Measurements from ENCODE around the gene APOA5. TPM values are rescaled to one million over a fixed set of nuclear protein-coding genes. Genes with fewer than 3 reads are reported as not detected.

The APOA5 gene
- total and polyA plus RNA-seq, 2 of the 13 experiments (the other 11 are each of a cell fraction or from before 2014, with no cell fraction given): 44.0 to 49.1 TPM

DNA sequence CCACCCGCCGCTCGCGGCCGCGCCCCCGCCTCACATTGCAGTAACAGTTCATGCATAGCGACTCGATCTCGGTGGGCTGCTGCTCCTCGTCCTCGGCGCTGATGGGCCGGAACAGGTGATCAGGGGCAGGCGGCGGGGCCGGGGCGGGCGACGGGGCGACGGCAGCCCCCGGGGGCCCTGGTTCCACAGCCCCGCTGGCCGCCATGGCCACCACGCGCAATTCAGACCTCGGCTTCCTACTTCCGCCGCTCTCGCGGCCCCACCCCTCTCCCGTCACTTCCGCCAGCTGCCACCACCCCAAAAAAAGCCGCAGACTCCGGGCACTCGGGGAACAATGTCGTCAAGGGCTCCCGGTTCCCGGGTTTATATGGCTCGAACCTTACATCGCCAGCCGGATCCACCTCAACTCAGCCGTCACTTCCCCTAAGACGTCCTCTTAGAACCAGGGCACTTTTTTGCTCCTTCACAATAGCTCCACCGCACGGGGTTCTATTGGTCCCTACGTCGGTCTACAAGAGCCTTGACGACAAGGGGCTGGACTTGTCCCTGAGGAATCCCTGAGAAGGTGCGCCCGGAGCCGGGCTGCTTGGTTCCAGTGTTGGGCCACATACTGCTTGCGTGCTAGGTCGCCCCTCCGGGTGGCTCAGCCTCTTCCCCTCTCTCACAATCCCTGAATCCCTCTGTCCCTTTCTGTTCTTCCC, 3.7 kb downstream of the APOA5 start, which contains the start of gene ZPR1 (continued):
- TF ChIP-seq, protein P1, sequence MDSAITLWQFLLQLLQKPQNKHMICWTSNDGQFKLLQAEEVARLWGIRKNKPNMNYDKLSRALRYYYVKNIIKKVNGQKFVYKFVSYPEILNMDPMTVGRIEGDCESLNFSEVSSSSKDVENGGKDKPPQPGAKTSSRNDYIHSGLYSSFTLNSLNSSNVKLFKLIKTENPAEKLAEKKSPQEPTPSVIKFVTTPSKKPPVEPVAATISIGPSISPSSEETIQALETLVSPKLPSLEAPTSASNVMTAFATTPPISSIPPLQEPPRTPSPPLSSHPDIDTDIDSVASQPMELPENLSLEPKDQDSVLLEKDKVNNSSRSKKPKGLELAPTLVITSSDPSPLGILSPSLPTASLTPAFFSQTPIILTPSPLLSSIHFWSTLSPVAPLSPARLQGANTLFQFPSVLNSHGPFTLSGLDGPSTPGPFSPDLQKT (CRISPR knock-in tag; IDR thresholded peaks at IDR 0.05; ENCODE audit: borderline replicate concordance): no peak
- TF ChIP-seq, protein P2, sequence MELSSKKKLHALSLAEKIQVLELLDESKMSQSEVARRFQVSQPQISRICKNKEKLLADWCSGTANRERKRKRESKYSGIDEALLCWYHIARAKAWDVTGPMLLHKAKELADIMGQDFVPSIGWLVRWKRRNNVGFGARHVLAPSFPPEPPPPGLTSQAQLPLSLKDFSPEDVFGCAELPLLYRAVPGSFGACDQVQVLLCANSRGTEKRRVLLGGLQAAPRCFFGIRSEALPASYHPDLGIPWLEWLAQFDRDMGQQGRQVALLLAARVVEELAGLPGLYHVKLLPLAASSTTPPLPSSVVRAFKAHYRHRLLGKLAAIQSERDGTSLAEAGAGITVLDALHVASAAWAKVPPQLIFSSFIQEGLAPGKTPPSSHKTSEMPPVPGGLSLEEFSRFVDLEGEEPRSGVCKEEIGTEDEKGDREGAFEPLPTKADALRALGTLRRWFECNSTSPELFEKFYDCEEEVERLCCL (CRISPR knock-in tag; IDR thresholded peaks at IDR 0.05; ENCODE audit: borderline replicate concordance): no peak
- no peak for TF ChIP-seq ZNF441 (CRISPR knock-in tag; IDR thresholded peaks at IDR 0.05; ENCODE audit: borderline replicate concordance)
- TF ChIP-seq POGZ (CRISPR knock-in tag; IDR thresholded peaks at IDR 0.05): peak; percentile 34; the same call in 1 of the 2 replicates
- TF ChIP-seq ZSCAN29 (CRISPR knock-in tag; conservative IDR thresholded peaks at IDR 0.05): no peak
- no peak for TF ChIP-seq ZNF558 (CRISPR knock-in tag; IDR thresholded peaks at IDR 0.05; ENCODE audit: borderline replicate concordance)
- TF ChIP-seq, protein P3, sequence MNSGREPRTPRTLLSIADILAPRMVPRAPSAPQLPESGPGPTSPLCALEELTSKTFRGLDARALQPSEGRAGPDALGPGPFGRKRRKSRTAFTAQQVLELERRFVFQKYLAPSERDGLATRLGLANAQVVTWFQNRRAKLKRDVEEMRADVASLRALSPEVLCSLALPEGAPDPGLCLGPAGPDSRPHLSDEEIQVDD (CRISPR knock-in tag; IDR thresholded peaks at IDR 0.05; ENCODE audit: borderline replicate concordance): no peak
- no peak for TF ChIP-seq HMG20B (CRISPR knock-in tag; conservative IDR thresholded peaks at IDR 0.05)
- TF ChIP-seq ELF1 (CRISPR knock-in tag; IDR thresholded peaks at IDR 0.05): peak; percentile 87
- TF ChIP-seq RNF2 (conservative IDR thresholded peaks at IDR 0.05; ENCODE audit: low read depth): no peak
- no peak for TF ChIP-seq ZNF782 (CRISPR knock-in tag; IDR thresholded peaks at IDR 0.05; ENCODE audit: borderline replicate concordance)
- TF ChIP-seq ZNF264 (CRISPR knock-in tag; IDR thresholded peaks at IDR 0.05): no peak
- no peak for TF ChIP-seq ZNF550 (CRISPR knock-in tag; IDR thresholded peaks at IDR 0.05; ENCODE audit: borderline replicate concordance)
- TF ChIP-seq YEATS4 (CRISPR knock-in tag; IDR thresholded peaks at IDR 0.05; ENCODE audit: borderline replicate concordance): no peak
- no peak for TF ChIP-seq GTF2F1 (IDR thresholded peaks at IDR 0.05; ENCODE audit: low read length)
- no peak for TF ChIP-seq ZNF746 (CRISPR knock-in tag; IDR thresholded peaks at IDR 0.05)
- TF ChIP-seq, protein P4, sequence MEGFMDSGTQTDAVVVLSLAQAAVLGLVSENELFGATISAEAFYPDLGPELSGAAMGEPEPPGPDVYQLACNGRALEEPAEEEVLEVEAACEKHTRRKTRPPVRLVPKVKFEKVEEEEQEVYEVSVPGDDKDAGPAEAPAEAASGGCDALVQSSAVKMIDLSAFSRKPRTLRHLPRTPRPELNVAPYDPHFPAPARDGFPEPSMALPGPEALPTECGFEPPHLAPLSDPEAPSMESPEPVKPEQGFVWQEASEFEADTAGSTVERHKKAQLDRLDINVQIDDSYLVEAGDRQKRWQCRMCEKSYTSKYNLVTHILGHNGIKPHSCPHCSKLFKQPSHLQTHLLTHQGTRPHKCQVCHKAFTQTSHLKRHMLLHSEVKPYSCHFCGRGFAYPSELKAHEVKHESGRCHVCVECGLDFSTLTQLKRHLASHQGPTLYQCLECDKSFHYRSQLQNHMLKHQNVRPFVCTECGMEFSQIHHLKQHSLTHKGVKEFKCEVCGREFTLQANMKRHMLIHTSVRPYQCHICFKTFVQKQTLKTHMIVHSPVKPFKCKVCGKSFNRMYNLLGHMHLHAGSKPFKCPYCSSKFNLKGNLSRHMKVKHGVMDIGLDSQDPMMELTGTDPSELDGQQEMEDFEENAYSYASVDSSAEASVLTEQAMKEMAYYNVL (CRISPR knock-in tag; IDR thresholded peaks at IDR 0.05; ENCODE audit: borderline replicate concordance): no peak
- TF ChIP-seq EP300 (IDR thresholded peaks at IDR 0.05; ENCODE audit: low read depth in 2 of 2, low read length in 2 of 2): no peak
- no peak; the same call in 1 of the 2 replicates for TF ChIP-seq EP300 (CRISPR knock-in tag; IDR thresholded peaks at IDR 0.05; ENCODE audit: borderline replicate concordance)
- TF ChIP-seq GATAD2A (CRISPR knock-in tag; IDR thresholded peaks at IDR 0.05): no peak
- TF ChIP-seq, protein P5, sequence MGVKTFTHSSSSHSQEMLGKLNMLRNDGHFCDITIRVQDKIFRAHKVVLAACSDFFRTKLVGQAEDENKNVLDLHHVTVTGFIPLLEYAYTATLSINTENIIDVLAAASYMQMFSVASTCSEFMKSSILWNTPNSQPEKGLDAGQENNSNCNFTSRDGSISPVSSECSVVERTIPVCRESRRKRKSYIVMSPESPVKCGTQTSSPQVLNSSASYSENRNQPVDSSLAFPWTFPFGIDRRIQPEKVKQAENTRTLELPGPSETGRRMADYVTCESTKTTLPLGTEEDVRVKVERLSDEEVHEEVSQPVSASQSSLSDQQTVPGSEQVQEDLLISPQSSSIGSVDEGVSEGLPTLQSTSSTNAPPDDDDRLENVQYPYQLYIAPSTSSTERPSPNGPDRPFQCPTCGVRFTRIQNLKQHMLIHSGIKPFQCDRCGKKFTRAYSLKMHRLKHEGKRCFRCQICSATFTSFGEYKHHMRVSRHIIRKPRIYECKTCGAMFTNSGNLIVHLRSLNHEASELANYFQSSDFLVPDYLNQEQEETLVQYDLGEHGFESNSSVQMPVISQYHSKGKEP (CRISPR knock-in tag; IDR thresholded peaks at IDR 0.05): 0 out of 2 replicates have a peak, but pooled peaks have one; percentile 45
- TF ChIP-seq NFRKB (IDR thresholded peaks at IDR 0.05): no peak
- no peak for TF ChIP-seq FIP1L1 (IDR thresholded peaks at IDR 0.05; ENCODE audit: borderline replicate concordance, insufficient read depth, low read depth, low read length)
- TF ChIP-seq ZNF781 (CRISPR knock-in tag; IDR thresholded peaks at IDR 0.05; ENCODE audit: borderline replicate concordance, not compliant biosample characterization): no peak
- no peak for TF ChIP-seq SUZ12 (IDR thresholded peaks at IDR 0.05; ENCODE audit: low read depth, low read length)

Data from HepG2 (cell line).